Smooth muscle cell (in vitro differentiated cells): ENCODE results near the gene MTURN. TPM values are rescaled to one million over a fixed set of nuclear protein-coding genes. Genes with fewer than 3 reads are reported as not detected.

Source experiments
- DNase-seq: peaks from one replicate; lab custom pipeline; 2025; ENCODE audit not compliant: unreplicated experiment; lab: John Stamatoyannopoulos, UW
- H2AFZ ChIP-seq: fragments of 200-600 bp; sonication (generic); 2 replicates; pipeline ENCODE4 v1.6.0; 2016; ENCODE audit warnings: antibody characterized with exemption, low read depth, mild to moderate bottlenecking
- H3F3A ChIP-seq: fragments of 200-600 bp; sonication (generic); 2 replicates; pipeline ENCODE4 v1.6.0; 2017; ENCODE audit warnings: antibody characterized with exemption, low read depth
- H3K27ac ChIP-seq: fragments of 200-600 bp; sonication (generic); 2 replicates; pipeline ENCODE4 v1.5.1; 2016; ENCODE audit warnings: low read depth, mild to moderate bottlenecking
- H3K27me3 ChIP-seq: fragments of 200-600 bp; sonication (generic); 2 replicates; pipeline ENCODE4 v1.6.1; 2016; ENCODE audit warnings: low read depth, mild to moderate bottlenecking
- H3K36me3 ChIP-seq: fragments of 200-600 bp; sonication (generic); 2 replicates; pipeline ENCODE4 v1.5.1; 2016; ENCODE audit warnings: low read depth
- H3K4me1 ChIP-seq: fragments of 200-600 bp; sonication (generic); 2 replicates; pipeline ENCODE4 v1.5.1; 2016; ENCODE audit warnings: low read depth
- H3K4me2 ChIP-seq: fragments of 200-600 bp; sonication (generic); 2 replicates; pipeline ENCODE4 v1.6.0; 2016; ENCODE audit warnings: mild to moderate bottlenecking
- H3K4me3 ChIP-seq: fragments of 200-600 bp; sonication (generic); 2 replicates; pipeline ENCODE4 v1.5.1; 2016; ENCODE audit warnings: mild to moderate bottlenecking
- H3K79me2 ChIP-seq: fragments of 200-600 bp; sonication (generic); 2 replicates; pipeline ENCODE4 v1.6.0; 2016; ENCODE audit warnings: low read depth, mild to moderate bottlenecking
- H3K9ac ChIP-seq: fragments of 200-600 bp; sonication (generic); 2 replicates; pipeline ENCODE4 v1.6.0; 2016; ENCODE audit warnings: low read depth
- H3K9me3 ChIP-seq: fragments of 200-600 bp; sonication (generic); replicated peaks from 2 replicates; pipeline ENCODE4 v1.5.1; 2016; ENCODE audit warnings: low read depth
- H4K20me1 ChIP-seq: fragments of 200-600 bp; sonication (generic); 2 replicates; pipeline ENCODE4 v1.6.0; 2016; ENCODE audit warnings: low read depth
- CTCF ChIP-seq: fragments of 200-600 bp; sonication (generic); IDR thresholded peaks from 2 replicates; pipeline ENCODE4 v1.5.1; 2017; ENCODE audit warnings: borderline replicate concordance, mild to moderate bottlenecking, antibody characterized with exemption; ENCODE audit not compliant: insufficient read depth, poor library complexity, severe bottlenecking
- WGBS: methylation state at CpG from one replicate; pipeline ENCODE4 v1.1.7; 2016; ENCODE audit warnings: low lambda C conversion rate; 5-methylcytosine and 5-hydroxymethylcytosine counted together
- polyA plus RNA-seq: library from polyadenylated mRNA; unstranded; fragments of >200 nt; fragmentation: Nextera tagmentation; extraction: Ambion mirVana; gene quantifications from 2 replicates; pipeline ENCODE4 v1.2.1, GENCODE V29; 2016
- small RNA-seq: library from RNA; depleted of rRNA; stranded (forward); fragments of <200 nt; gene quantifications from one replicate; pipeline ENCODE3, GENCODE V24; 2014
- total RNA-seq: library from RNA; depleted of rRNA; stranded (reverse); fragments of >200 nt; gene quantifications from 2 replicates; pipeline ENCODE4 v1.2.3, GENCODE V29; 2014

The MTURN gene
- total and polyA plus RNA-seq, 2 experiments from 2014 or later: 3.1 to 3.9 TPM

DNA sequence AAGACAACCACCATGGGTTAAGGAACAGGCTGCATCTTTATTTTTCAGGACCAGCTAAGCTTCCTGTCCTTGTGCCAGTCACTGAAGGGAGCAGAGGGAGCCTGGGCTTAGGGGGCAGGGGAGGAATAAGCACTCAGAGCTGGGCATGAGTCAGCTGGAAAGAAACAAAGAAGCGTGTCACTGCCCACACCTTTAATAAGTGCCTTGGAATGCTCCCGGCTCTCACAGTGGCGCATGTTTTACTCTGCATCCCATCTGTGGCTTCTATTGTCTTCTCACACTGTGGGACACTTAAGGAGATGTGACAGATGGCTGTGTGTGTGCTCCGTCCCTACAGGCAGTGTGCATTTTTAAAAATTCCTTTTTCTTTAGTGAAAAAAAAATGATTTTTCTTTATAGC, 71.7 kb downstream of the MTURN start:
- no peaks in the 10 kb centered on the region for H3K27me3 ChIP-seq
- no peaks in the 10 kb centered on the region for H3K36me3 ChIP-seq
- TF ChIP-seq CTCF: no peak
- peak overlapping the region; percentile 72 for H3K27ac ChIP-seq
- WGBS: 60% methylated on average over 4 of the region's 4 CpGs
- H2AFZ ChIP-seq: no peak overlapping the region
- H3K79me2 ChIP-seq: no peaks in the 10 kb centered on the region
- no peak overlapping the region for H3K4me3 ChIP-seq
- H4K20me1 ChIP-seq: no peaks in the 10 kb centered on the region
- H3K4me2 ChIP-seq: no peak overlapping the region
- no peaks in the 10 kb centered on the region for H3K9me3 ChIP-seq
- no peak for DNase-seq
- peaks cover 6% of the 10 kb centered on the region for H3K4me1 ChIP-seq
- no peaks in the 10 kb centered on the region for H3F3A ChIP-seq
- H3K9ac ChIP-seq: no peak overlapping the region

DNA sequence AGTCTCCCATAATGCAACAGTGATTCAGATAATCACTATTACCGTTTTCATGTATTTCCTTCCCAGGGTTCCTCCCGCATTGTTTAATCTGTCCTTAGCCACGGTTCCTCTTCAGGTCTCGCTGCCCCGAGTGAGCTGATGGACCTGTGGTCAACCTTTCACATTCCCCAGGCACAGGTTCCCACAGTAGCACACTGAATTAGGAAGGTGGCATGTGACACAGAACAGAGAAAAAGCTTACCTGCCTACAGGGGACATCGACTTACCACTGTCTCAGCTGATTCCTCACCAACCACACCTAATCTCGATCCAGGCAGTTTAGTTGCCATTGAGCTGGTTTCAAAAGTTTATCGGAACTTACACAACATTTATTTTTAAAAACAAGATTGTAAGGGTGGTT, 72.2 kb downstream of the MTURN start:
- no peak overlapping the region for H3K4me3 ChIP-seq
- no peaks in the 10 kb centered on the region for H4K20me1 ChIP-seq
- peak overlapping the region; percentile 72 for H3K27ac ChIP-seq
- no peaks in the 10 kb centered on the region for H3K79me2 ChIP-seq
- H3K36me3 ChIP-seq: no peaks in the 10 kb centered on the region
- WGBS: 75% methylated on average over 8 of the region's 8 CpGs
- DNase-seq: no peak
- H3K4me1 ChIP-seq: peaks cover 6% of the 10 kb centered on the region
- H3K9ac ChIP-seq: no peak overlapping the region
- H3F3A ChIP-seq: no peaks in the 10 kb centered on the region
- H3K27me3 ChIP-seq: no peaks in the 10 kb centered on the region
- no peaks in the 10 kb centered on the region for H3K9me3 ChIP-seq
- TF ChIP-seq CTCF: no peak
- no peak overlapping the region for H2AFZ ChIP-seq
- no peak overlapping the region for H3K4me2 ChIP-seq

DNA sequence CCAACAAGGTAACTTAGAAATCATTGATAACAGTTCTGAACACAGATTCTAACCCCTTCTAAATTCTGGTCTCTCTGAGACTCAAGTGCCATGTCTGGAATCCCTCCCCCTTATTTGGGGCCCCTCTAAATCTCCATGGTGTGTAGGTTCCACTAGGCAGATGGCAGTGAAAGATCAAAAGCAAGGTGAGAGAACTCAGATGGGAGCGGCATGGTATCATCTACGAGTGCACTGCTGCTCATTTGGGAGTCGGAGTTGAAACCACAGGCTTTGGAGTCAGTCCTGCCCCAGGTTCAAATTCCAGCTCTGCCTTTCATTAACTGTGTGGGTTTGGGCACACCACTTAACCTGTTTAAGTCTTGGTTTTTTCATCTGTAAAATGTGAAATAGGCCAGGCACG, 72.6 kb downstream of the MTURN start:
- no peak for DNase-seq
- H3K9me3 ChIP-seq: no peaks in the 10 kb centered on the region
- no peaks in the 10 kb centered on the region for H4K20me1 ChIP-seq
- no peak for TF ChIP-seq CTCF
- H2AFZ ChIP-seq: no peak overlapping the region
- WGBS: 85% methylated on average over 4 of the region's 4 CpGs
- peak overlapping the region; percentile 72 for H3K27ac ChIP-seq
- no peak overlapping the region for H3K4me3 ChIP-seq
- no peak overlapping the region for H3K4me2 ChIP-seq
- no peak overlapping the region for H3K9ac ChIP-seq
- H3K4me1 ChIP-seq: peaks cover 6% of the 10 kb centered on the region
- H3F3A ChIP-seq: no peaks in the 10 kb centered on the region
- H3K79me2 ChIP-seq: no peaks in the 10 kb centered on the region
- H3K27me3 ChIP-seq: no peaks in the 10 kb centered on the region
- H3K36me3 ChIP-seq: no peaks in the 10 kb centered on the region

DNA sequence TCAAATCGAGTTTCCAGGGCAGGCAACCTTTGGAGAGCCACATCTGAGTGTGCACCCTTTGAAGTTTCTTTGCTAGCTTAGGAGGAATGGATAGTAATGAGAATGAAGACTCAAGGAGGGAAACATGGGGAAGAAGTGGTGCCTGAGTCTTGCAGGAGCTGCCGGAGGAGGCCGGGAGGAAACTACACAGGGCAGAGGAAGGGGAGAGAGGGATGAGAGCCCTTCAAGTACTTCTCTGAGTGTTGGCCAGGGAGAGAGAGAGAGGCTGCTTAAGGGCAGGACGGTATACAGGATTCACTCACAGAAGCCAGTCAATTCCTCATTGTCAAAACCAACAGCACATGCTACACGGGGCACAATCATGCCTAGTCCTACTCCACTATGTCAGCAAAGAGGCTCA, 75.2 kb downstream of the MTURN start:
- Histone ChIP-seq H3K9ac (no peak overlapping the region), H3K27ac (no peak overlapping the region), H3K9me3 (no peaks in the 10 kb centered on the region), H3K4me3 (no peak overlapping the region), H4K20me1 (no peaks in the 10 kb centered on the region), H3K27me3 (no peaks in the 10 kb centered on the region), H3K36me3 (no peaks in the 10 kb centered on the region), H3F3A (no peaks in the 10 kb centered on the region), H2AFZ (no peak overlapping the region), H3K4me2 (no peak overlapping the region), H3K79me2 (no peaks in the 10 kb centered on the region), H3K4me1 (no peaks in the 10 kb centered on the region)
- no peak for DNase-seq
- WGBS: 93% methylated on average over 5 of the region's 5 CpGs
- no peak for TF ChIP-seq CTCF

Small RNAs within 50 kb of the gene (small RNA-seq; reads per million reads assigned to genes)
- gene RPS27P16: 0.11 reads per million

Other genes starting within 250 kb of the MTURN start
- gene SCRN1, start 145.2 kb upstream of the MTURN start, total RNA-seq: 84.9 and 93.0 TPM in 2 replicates
- gene SCRN1, start 145.2 kb upstream of the MTURN start, polyA plus RNA-seq: 58.7 and 67.5 TPM in 2 replicates
- 111 and 153 TPM in 2 replicates for gene FKBP14, start 108.3 kb upstream of the MTURN start, total RNA-seq
- gene FKBP14, start 108.3 kb upstream of the MTURN start, polyA plus RNA-seq: 74.2 and 90.1 TPM in 2 replicates
- 20.4 and 24.7 TPM in 2 replicates for gene PLEKHA8, start 106.6 kb upstream of the MTURN start, total RNA-seq
- gene PLEKHA8, start 106.6 kb upstream of the MTURN start, polyA plus RNA-seq: 10.0 and 14.6 TPM in 2 replicates
- gene ZNRF2, start 149.6 kb downstream of the MTURN start, total RNA-seq: 12.7 and 13.5 TPM in 2 replicates
- 2.1 and 7.4 TPM in 2 replicates for gene ZNRF2, start 149.6 kb downstream of the MTURN start, polyA plus RNA-seq